K562 (cell line): Measurements from ENCODE around the gene UQCRHL. TPM values are rescaled to one million over a fixed set of nuclear protein-coding genes. Genes with fewer than 3 reads are reported as not detected.

Experiments used
- ATAC-seq: fragments of 200-7000 bp; cut with Tn5 transposase; 3 replicates; pipeline ENCODE4 v1.9.1; 2020; ENCODE audit warnings: moderate library complexity
- BruUV-seq: library from RNA; stranded (reverse); fragments of 400-500 nt; replicated peaks from 2 replicates; lab custom pipeline; 2021; lab: Mats Ljungman, UMichigan
- CTCF ChIA-PET: fragments of 300-600 bp; formaldehyde crosslinking; extraction: SDS; loops from one replicate; lab custom pipeline; 2021; ENCODE audit warnings: low intra/inter-chr PET ratio; lab: Yijun Ruan, JAX
- POLR2A ChIA-PET: fragments of 300-600, 350-650 bp; sonication (Branson Sonifier 250); formaldehyde crosslinking; extraction: SDS; loops from one replicate; lab custom pipeline; 2021; ENCODE audit warnings: antibody characterized with exemption, inconsistent platforms; lab: Yijun Ruan, JAX
- DNase-seq, 4 experiments: peaks; one replicate each; pipeline versions ENCODE4 v3.0.0 to v3.0.0-alpha.2; 2011 to 2018; ENCODE audit warnings: low spot score in 3 of 4, mixed read lengths in 3 of 4; ENCODE audit errors: extremely low read depth in 1 of 4
- FAIRE-seq: peaks from 2 replicates; lab custom pipeline; 2011; peaks lifted over from hg19 to GRCh38; lab: Jason Lieb, UNC
- H2AFZ ChIP-seq: 2 replicates; pipeline ENCODE4 v1.6.0; 2011; ENCODE audit warnings: low read depth, low read length, control low read depth, inconsistent platforms
- H3K27ac ChIP-seq: fragments of 200-600 bp; 3 replicates; pipeline ENCODE4 v1.8.0; 2011; ENCODE audit warnings: low read depth, mild to moderate bottlenecking, control low read depth, inconsistent platforms, low read length, moderate library complexity, mixed read lengths; ENCODE audit errors: extremely low read depth
- H3K27me3 ChIP-seq, 2 experiments: fragments of 300-600 bp in 1 of 2; 2 replicates in 1 of 2; 3 replicates in 1 of 2; pipeline versions ENCODE4 v1.6.0 to v1.8.0; 2011; ENCODE audit warnings: inconsistent platforms in 2 of 2, low read length in 2 of 2, mild to moderate bottlenecking in 1 of 2, mixed read lengths in 1 of 2, moderate library complexity in 1 of 2; ENCODE audit not compliant: control insufficient read depth in 2 of 2, insufficient read depth in 2 of 2
- H3K36me3 ChIP-seq: fragments of 300-600 bp; 3 replicates; pipeline ENCODE4 v1.8.0; 2011; ENCODE audit warnings: mild to moderate bottlenecking, low read length, inconsistent platforms; ENCODE audit not compliant: control insufficient read depth, insufficient read depth
- H3K4me1 ChIP-seq, 2 experiments: fragments of 200-600 bp in 1 of 2; replicated peaks in 1 of 2; 2 replicates in 1 of 2; 3 replicates in 1 of 2; pipeline versions ENCODE4 v1.5.1 to v1.8.0; 2011; ENCODE audit warnings: inconsistent platforms in 2 of 2, low read length in 2 of 2, mild to moderate bottlenecking in 1 of 2, mixed read lengths in 1 of 2, moderate library complexity in 1 of 2; ENCODE audit not compliant: control insufficient read depth in 2 of 2, insufficient read depth in 2 of 2
- H3K4me2 ChIP-seq: 2 replicates; pipeline ENCODE4 v1.6.1; 2011; ENCODE audit warnings: low read length, control low read depth, inconsistent platforms, mixed read lengths; ENCODE audit not compliant: insufficient read depth
- H3K4me3 ChIP-seq: fragments of 200-600 bp; sonication (generic), shearing (Covaris generic); 2 replicates; pipeline ENCODE4 v1.5.1; 2016; ENCODE audit warnings: control low read depth, inconsistent platforms
- H3K79me2 ChIP-seq: fragments of 200-600 bp; 3 replicates; pipeline ENCODE4 v1.8.0; 2011; ENCODE audit warnings: low read length, inconsistent platforms; ENCODE audit not compliant: control insufficient read depth, insufficient read depth
- H3K9ac ChIP-seq, 2 experiments: 2 replicates each; pipeline versions ENCODE4 v1.6.0 to v1.6.1; 2011; ENCODE audit warnings: low read depth in 2 of 2, low read length in 2 of 2, control low read depth in 1 of 2, inconsistent platforms in 1 of 2, mild to moderate bottlenecking in 1 of 2, mixed read lengths in 1 of 2; ENCODE audit not compliant: insufficient read depth in 1 of 2
- H3K9me1 ChIP-seq: one replicate; pipeline ENCODE4 v1.6.0; 2011; ENCODE audit warnings: inconsistent platforms, mild to moderate bottlenecking, low read length, moderate library complexity; ENCODE audit not compliant: control insufficient read depth, insufficient read depth
- H3K9me3 ChIP-seq: replicated peaks from 2 replicates; pipeline ENCODE4 v1.5.1; 2011; ENCODE audit warnings: low read depth, low read length, inconsistent platforms; ENCODE audit not compliant: control insufficient read depth, insufficient read depth
- H4K20me1 ChIP-seq: replicated peaks from 2 replicates; pipeline ENCODE4 v1.6.1; 2011; ENCODE audit warnings: low read length, inconsistent platforms, mixed read lengths; ENCODE audit not compliant: control insufficient read depth, insufficient read depth
- ERF ChIP-seq: fragments of 450-650 bp; formaldehyde crosslinking; IDR thresholded peaks from 2 replicates; pipeline ENCODE4 v1.4.0; 2020; ENCODE audit warnings: mild to moderate bottlenecking, mixed read lengths
- FIP1L1 ChIP-seq: fragments of 200-400 bp; formaldehyde crosslinking; IDR thresholded peaks from 2 replicates; pipeline ENCODE4 v1.6.1; 2018; ENCODE audit warnings: mild to moderate bottlenecking, low read depth, low read length; ENCODE audit not compliant: poor library complexity, severe bottlenecking
- GTF2E2 ChIP-seq: fragments of 200-800 bp; sonication (Bioruptor generic); IDR thresholded peaks from 2 replicates; pipeline ENCODE4 v1.6.1; 2016; ENCODE audit warnings: missing genetic modification characterization, missing compliant biosample characterization
- HNRNPL ChIP-seq: fragments of 200-400 bp; formaldehyde crosslinking; IDR thresholded peaks from 2 replicates; pipeline ENCODE4 v1.6.1; 2017; ENCODE audit warnings: low read depth, mild to moderate bottlenecking, low read length
- RCOR1 ChIP-seq, 2 experiments: IDR thresholded peaks; 2 replicates each; pipeline ENCODE4 v1.6.1; 2012; ENCODE audit warnings: low read depth in 2 of 2, low read length in 2 of 2, borderline replicate concordance in 1 of 2, improper control_type of control experiment in 1 of 2
- TOE1 ChIP-seq, 2 experiments: fragments of 450-650 bp in 1 of 2; sonication (generic) in 1 of 2; formaldehyde crosslinking in 1 of 2; IDR thresholded peaks; 2 replicates each; pipeline versions ENCODE4 v1.7.1 to v1.8.0; 2016 to 2022; ENCODE audit warnings: borderline replicate concordance in 2 of 2, mild to moderate bottlenecking in 2 of 2, antibody characterized with exemption in 1 of 2, inconsistent platforms in 1 of 2, low read depth in 1 of 2, missing genetic modification reagents in 1 of 2, moderate library complexity in 1 of 2
- WGBS: fragments of 100-300 bp; shearing (Covaris generic); methylation state at CpG from one replicate; pipeline ENCODE4 v1.1.6; 2016; ENCODE audit warnings: low coverage, mixed read lengths; ENCODE audit not compliant: insufficient coverage; ENCODE audit errors: missing lambda C conversion rate; 5-methylcytosine and 5-hydroxymethylcytosine counted together
- in situ Hi-C: fragments of 300-500 bp; cut with MboI; formaldehyde crosslinking; loops from 4 replicates; pipeline ENCODE4 v1.15.0; 2018; ENCODE audit warnings: inconsistent platforms, mixed read lengths
- intact Hi-C: fragments of 100-400 bp; cut with micrococcal nuclease; formaldehyde crosslinking; loops from 2 replicates; pipeline ENCODE4 v1.14.2; 2022
- polyA plus RNA-seq, 8 experiments: library from polyadenylated mRNA; depleted of rRNA in 4 of 8; stranded (reverse) in 5 of 8; unstranded in 3 of 8; fragments of >200 nt; fragmentation: Nextera tagmentation in 2 of 8; fragmentation: Illumina TruSeq in 1 of 8; extraction: Ambion mirVana in 2 of 8; extraction: Trizol in 1 of 8; gene quantifications; 2 replicates each; pipeline versions ENCODE4 v1.2.1 to v1.2.3, GENCODE V29; 2011 to 2014; ENCODE audit warnings: inconsistent platforms in 1 of 8, missing spikeins in 1 of 8
- total RNA-seq, 7 experiments: library from RNA; depleted of rRNA in 6 of 7; stranded (reverse); fragments of >200 nt in 6 of 7; fragmentation: Illumina TruSeq in 2 of 7; extraction: Trizol in 2 of 7; gene quantifications; 2 replicates each; pipeline versions ENCODE4 v1.2.1 to v1.2.3, GENCODE V29; 2011 to 2021; ENCODE audit warnings: low replicate concordance in 1 of 7
- TF ChIP-seq, protein P1 (sequence below): fragments of 250-450 bp; sonication (Bioruptor Pico); IDR thresholded peaks from 2 replicates; pipeline ENCODE4 v1.9.0; 2021; ENCODE audit warnings: mild to moderate bottlenecking, inconsistent platforms
- TF ChIP-seq, protein P2 (sequence below): fragments of 200-800 bp; sonication (Bioruptor generic); IDR thresholded peaks from 2 replicates; pipeline ENCODE4 v1.6.1; 2017; ENCODE audit warnings: missing genetic modification characterization, missing compliant biosample characterization
- TF ChIP-seq, protein P3 (sequence below): fragments of 450-650 bp; IDR thresholded peaks from 2 replicates; pipeline ENCODE4 v1.6.1; 2017; ENCODE audit warnings: antibody characterized with exemption, mild to moderate bottlenecking
- TF ChIP-seq, protein P4 (sequence below), 2 experiments: fragments of 450-650 bp; IDR thresholded peaks; 2 replicates each; pipeline ENCODE4 v1.6.1; 2016

UQCRHL gene
- total and polyA plus RNA-seq, 9 of the 15 experiments (the other 6 are each of a cell fraction or from before 2014, with no cell fraction given): 5.1 to 41.3 (median 21.8) TPM

DNA sequence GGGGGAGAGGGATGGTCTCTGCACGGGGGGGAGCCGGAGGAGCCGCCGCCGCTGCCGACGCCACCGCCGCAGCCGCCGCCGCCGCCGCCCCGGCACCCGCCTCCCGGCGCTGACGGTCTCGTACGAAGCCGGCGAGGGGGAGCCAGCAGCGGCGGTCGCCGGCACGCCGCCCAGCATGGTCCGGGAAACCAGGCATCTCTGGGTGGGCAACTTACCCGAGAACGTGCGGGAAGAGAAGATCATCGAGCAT lies 40.4 kb upstream of the UQCRHL start:
- 0 out of 2 replicates have a peak, but pooled peaks cover 4% of the 10 kb centered on the region for H4K20me1 ChIP-seq
- FAIRE-seq (no peak), DNase-seq (peak in 1 of 4 experiments; percentile 19), ATAC-seq (no peak)
- H3K36me3 ChIP-seq: peaks cover 9% of the 10 kb centered on the region; the same call in 2 of the 3 replicates
- H3K9ac ChIP-seq: peak overlapping the region; percentile 88 to 99
- H3K79me2 ChIP-seq: peaks cover 80% of the 10 kb centered on the region
- peak overlapping the region; percentile 99; the same call in 1 of the 2 replicates for H3K4me2 ChIP-seq
- H3K4me1 ChIP-seq: peaks cover 6 to 34% of the 10 kb centered on the region in 2 experiments
- no peak overlapping the region for H2AFZ ChIP-seq
- H3K4me3 ChIP-seq: peak overlapping the region; percentile 62
- ChIA-PET POLR2A (interaction anchor here (0.8 to 10.4 kb wide), 15 partner anchors 10 to 102 kb away, joined by 3 to 133 read pairs (median 5); no protein-coding TSS in a partner anchor), CTCF (interaction anchor here (0.6 kb wide), 1 partner anchor 329 kb away, joined by 3 read pairs; no protein-coding TSS in a partner anchor)
- H3K27me3 ChIP-seq: no peaks in the 10 kb centered on the region
- no TSS peak for BruUV-seq
- intact Hi-C loops: loop anchor here (2.0 kb wide), 1 partner anchor 39 kb away; no protein-coding TSS in a partner anchor
- H3K9me1 ChIP-seq: no peaks in the 10 kb centered on the region
- in situ Hi-C loops: no loop called here
- H3K27ac ChIP-seq: peak overlapping the region; percentile 97
- no peaks in the 10 kb centered on the region for H3K9me3 ChIP-seq
- 0% methylated on average over 11 of the region's 34 CpGs for WGBS
- TF ChIP-seq, protein P1, sequence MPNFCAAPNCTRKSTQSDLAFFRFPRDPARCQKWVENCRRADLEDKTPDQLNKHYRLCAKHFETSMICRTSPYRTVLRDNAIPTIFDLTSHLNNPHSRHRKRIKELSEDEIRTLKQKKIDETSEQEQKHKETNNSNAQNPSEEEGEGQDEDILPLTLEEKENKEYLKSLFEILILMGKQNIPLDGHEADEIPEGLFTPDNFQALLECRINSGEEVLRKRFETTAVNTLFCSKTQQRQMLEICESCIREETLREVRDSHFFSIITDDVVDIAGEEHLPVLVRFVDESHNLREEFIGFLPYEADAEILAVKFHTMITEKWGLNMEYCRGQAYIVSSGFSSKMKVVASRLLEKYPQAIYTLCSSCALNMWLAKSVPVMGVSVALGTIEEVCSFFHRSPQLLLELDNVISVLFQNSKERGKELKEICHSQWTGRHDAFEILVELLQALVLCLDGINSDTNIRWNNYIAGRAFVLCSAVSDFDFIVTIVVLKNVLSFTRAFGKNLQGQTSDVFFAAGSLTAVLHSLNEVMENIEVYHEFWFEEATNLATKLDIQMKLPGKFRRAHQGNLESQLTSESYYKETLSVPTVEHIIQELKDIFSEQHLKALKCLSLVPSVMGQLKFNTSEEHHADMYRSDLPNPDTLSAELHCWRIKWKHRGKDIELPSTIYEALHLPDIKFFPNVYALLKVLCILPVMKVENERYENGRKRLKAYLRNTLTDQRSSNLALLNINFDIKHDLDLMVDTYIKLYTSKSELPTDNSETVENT: peak; percentile 7; the same call in 1 of the 2 replicates
- TF ChIP-seq GTF2E2 (tag) (peak; percentile 42; the same call in 1 of the 2 replicates), TOE1 (IDR thresholded peaks at IDR 0.05; ENCODE audit: borderline replicate concordance) (no peak), TOE1 (CRISPR knock-in tag; IDR thresholded peaks at IDR 0.05; ENCODE audit: borderline replicate concordance, low read depth) (no peak), HNRNPL (no peak), ERF (0 out of 2 replicates have a peak, but pooled peaks have one; percentile 12), FIP1L1 (peak; percentile 18), RCOR1 (IDR thresholded peaks at IDR 0.05; ENCODE audit: borderline replicate concordance in 1 of 2, low read depth in 2 of 2, low read length in 2 of 2) (no peak)
- TF ChIP-seq, protein P2, sequence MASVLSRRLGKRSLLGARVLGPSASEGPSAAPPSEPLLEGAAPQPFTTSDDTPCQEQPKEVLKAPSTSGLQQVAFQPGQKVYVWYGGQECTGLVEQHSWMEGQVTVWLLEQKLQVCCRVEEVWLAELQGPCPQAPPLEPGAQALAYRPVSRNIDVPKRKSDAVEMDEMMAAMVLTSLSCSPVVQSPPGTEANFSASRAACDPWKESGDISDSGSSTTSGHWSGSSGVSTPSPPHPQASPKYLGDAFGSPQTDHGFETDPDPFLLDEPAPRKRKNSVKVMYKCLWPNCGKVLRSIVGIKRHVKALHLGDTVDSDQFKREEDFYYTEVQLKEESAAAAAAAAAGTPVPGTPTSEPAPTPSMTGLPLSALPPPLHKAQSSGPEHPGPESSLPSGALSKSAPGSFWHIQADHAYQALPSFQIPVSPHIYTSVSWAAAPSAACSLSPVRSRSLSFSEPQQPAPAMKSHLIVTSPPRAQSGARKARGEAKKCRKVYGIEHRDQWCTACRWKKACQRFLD (CRISPR knock-in tag): peak; percentile 51; the same call in 1 of the 2 replicates
- TF ChIP-seq, protein P3, sequence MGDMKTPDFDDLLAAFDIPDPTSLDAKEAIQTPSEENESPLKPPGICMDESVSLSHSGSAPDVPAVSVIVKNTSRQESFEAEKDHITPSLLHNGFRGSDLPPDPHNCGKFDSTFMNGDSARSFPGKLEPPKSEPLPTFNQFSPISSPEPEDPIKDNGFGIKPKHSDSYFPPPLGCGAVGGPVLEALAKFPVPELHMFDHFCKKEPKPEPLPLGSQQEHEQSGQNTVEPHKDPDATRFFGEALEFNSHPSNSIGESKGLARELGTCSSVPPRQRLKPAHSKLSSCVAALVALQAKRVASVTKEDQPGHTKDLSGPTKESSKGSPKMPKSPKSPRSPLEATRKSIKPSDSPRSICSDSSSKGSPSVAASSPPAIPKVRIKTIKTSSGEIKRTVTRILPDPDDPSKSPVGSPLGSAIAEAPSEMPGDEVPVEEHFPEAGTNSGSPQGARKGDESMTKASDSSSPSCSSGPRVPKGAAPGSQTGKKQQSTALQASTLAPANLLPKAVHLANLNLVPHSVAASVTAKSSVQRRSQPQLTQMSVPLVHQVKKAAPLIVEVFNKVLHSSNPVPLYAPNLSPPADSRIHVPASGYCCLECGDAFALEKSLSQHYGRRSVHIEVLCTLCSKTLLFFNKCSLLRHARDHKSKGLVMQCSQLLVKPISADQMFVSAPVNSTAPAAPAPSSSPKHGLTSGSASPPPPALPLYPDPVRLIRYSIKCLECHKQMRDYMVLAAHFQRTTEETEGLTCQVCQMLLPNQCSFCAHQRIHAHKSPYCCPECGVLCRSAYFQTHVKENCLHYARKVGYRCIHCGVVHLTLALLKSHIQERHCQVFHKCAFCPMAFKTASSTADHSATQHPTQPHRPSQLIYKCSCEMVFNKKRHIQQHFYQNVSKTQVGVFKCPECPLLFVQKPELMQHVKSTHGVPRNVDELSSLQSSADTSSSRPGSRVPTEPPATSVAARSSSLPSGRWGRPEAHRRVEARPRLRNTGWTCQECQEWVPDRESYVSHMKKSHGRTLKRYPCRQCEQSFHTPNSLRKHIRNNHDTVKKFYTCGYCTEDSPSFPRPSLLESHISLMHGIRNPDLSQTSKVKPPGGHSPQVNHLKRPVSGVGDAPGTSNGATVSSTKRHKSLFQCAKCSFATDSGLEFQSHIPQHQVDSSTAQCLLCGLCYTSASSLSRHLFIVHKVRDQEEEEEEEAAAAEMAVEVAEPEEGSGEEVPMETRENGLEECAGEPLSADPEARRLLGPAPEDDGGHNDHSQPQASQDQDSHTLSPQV: peak; percentile 50; the same call in 1 of the 2 replicates
- TF ChIP-seq, protein P4, sequence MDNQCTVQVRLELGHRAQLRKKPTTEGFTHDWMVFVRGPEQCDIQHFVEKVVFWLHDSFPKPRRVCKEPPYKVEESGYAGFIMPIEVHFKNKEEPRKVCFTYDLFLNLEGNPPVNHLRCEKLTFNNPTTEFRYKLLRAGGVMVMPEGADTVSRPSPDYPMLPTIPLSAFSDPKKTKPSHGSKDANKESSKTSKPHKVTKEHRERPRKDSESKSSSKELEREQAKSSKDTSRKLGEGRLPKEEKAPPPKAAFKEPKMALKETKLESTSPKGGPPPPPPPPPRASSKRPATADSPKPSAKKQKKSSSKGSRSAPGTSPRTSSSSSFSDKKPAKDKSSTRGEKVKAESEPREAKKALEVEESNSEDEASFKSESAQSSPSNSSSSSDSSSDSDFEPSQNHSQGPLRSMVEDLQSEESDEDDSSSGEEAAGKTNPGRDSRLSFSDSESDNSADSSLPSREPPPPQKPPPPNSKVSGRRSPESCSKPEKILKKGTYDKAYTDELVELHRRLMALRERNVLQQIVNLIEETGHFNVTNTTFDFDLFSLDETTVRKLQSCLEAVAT (IDR thresholded peaks at IDR 0.05): peak in 1 of 2 experiments; percentile 49; a peak in 1 of 4 replicates
